ENCODE measurements around the gene SH3BGRL3.
"Not testable (repeated sequence)": the region's sequence is repeated elsewhere in the genome, so short reads cannot be mapped to it uniquely, and the experiment has no call there.

The SH3BGRL3 gene

GRCh38 chr1:26305667-26306289, 25.9 kb downstream of the SH3BGRL3 start:
- H3K4me3 ChIP-seq (ENCODE audit: low read depth, low read length) = peak overlapping the region; percentile 93
- H3K27me3 ChIP-seq (ENCODE audit: control insufficient read depth, insufficient read depth, low read length) = no peaks in the 10 kb centered on the region
- H3K4me1 ChIP-seq = peaks cover 3% of the 10 kb centered on the region
- no peak overlapping the region for H3K27ac ChIP-seq
- no peaks in the 10 kb centered on the region for H3K36me3 ChIP-seq (ENCODE audit: control insufficient read depth, insufficient read depth, low read length)
- no peak for TF ChIP-seq CTCF (IDR thresholded peaks at IDR 0.05)
- H3K9me3 ChIP-seq (ENCODE audit: control insufficient read depth, low read length) = no peaks in the 10 kb centered on the region
- H3K9ac ChIP-seq = no peak overlapping the region
- peak overlapping the region; percentile 76 for H2AFZ ChIP-seq
- H3K4me2 ChIP-seq (ENCODE audit: low read length) = peak overlapping the region; percentile 90
- H3K79me2 ChIP-seq = no peaks in the 10 kb centered on the region

GRCh38 chr1:26306290-26307229, 26.7 kb downstream of the SH3BGRL3 start, which contains the start of gene UBXN11:
Gene UBXN11, minus strand, starts transcription at chr1:26306636. Its CDS starts 3,753 bp downstream, at chr1:26302883.
- Histone ChIP-seq H3K4me2 (ENCODE audit: low read length) (peak within 1 kb of the TSS; percentile 90), H3K27ac (no peak within 1 kb of the TSS), H3K4me1 (peaks cover 3% of the 10 kb centered on the region), H3K27me3 (ENCODE audit: control insufficient read depth, insufficient read depth, low read length) (no peaks in the 10 kb centered on the region), H3K4me3 (ENCODE audit: low read depth, low read length) (peak within 1 kb of the TSS; percentile 93), H3K9me3 (ENCODE audit: control insufficient read depth, low read length) (no peaks in the 10 kb centered on the region), H2AFZ (peak within 1 kb of the TSS; percentile 90), H3K36me3 (ENCODE audit: control insufficient read depth, insufficient read depth, low read length) (no peaks in the 10 kb centered on the region), H3K79me2 (no peaks in the 10 kb centered on the region), H3K9ac (no peak within 1 kb of the TSS)
- no peak for TF ChIP-seq CTCF (IDR thresholded peaks at IDR 0.05)

- no peaks in the 10 kb centered on the region for H3K9me3 ChIP-seq (ENCODE audit: control insufficient read depth, low read length)
- H3K9ac ChIP-seq = no peak overlapping the region
- peaks cover 3% of the 10 kb centered on the region for H3K4me1 ChIP-seq
- no peaks in the 10 kb centered on the region for H3K79me2 ChIP-seq
- peak overlapping the region; percentile 76 for H3K4me2 ChIP-seq (ENCODE audit: low read length)
- H3K36me3 ChIP-seq (ENCODE audit: control insufficient read depth, insufficient read depth, low read length) = no peaks in the 10 kb centered on the region
- peak overlapping the region; percentile 90 for H2AFZ ChIP-seq
- no peak overlapping the region for H3K27ac ChIP-seq
- peak overlapping the region; percentile 59 for H3K4me3 ChIP-seq (ENCODE audit: low read depth, low read length)
- H3K27me3 ChIP-seq (ENCODE audit: control insufficient read depth, insufficient read depth, low read length) = no peaks in the 10 kb centered on the region
- no peak for TF ChIP-seq CTCF (IDR thresholded peaks at IDR 0.05)
Measured at GRCh38 chr1:26307363-26307781, 27.5 kb downstream of the SH3BGRL3 start.

- H3K9ac ChIP-seq; H3K27ac ChIP-seq; H3K79me2 ChIP-seq; H3K4me3 ChIP-seq (ENCODE audit: low read depth, low read length); H3K4me1 ChIP-seq; H3K36me3 ChIP-seq (ENCODE audit: control insufficient read depth, insufficient read depth, low read length); H3K9me3 ChIP-seq (ENCODE audit: control insufficient read depth, low read length); H3K27me3 ChIP-seq (ENCODE audit: control insufficient read depth, insufficient read depth, low read length); H2AFZ ChIP-seq; H3K4me2 ChIP-seq (ENCODE audit: low read length): not testable (repeated sequence)
Measured at GRCh38 chr1:26307966-26308899, 28.3 kb downstream of the SH3BGRL3 start.

Measured in parathyroid adenoma (tissue), 2 donors.